ENCODE measurements around the gene RNF10.

- TF ChIP-seq EP300 (IDR thresholded peaks at IDR 0.05) = no peak
- TF ChIP-seq CTCF (IDR thresholded peaks at IDR 0.05) = no peak
- TF ChIP-seq POLR2A (IDR thresholded peaks at IDR 0.05; ENCODE audit: low read depth) = no peak
- TF ChIP-seq POLR2AphosphoS5 (IDR thresholded peaks at IDR 0.05) = no peak
Observed at GRCh38 chr12:120497524-120498150, 36.5 kb upstream of the RNF10 start.

Data from esophagus muscularis mucosa (tissue), 4 donors.